ENCODE data around the gene GMEB2. TPM values are rescaled to one million over a fixed set of nuclear protein-coding genes. Genes with fewer than 3 reads are reported as not detected.
"Not testable (repeated sequence)": the region's sequence is repeated elsewhere in the genome, so short reads cannot be mapped to it uniquely, and the experiment has no call there.

GMEB2 gene
- total RNA-seq, 1 donor from 2014 or later, result 3.4 TPM

DNA sequence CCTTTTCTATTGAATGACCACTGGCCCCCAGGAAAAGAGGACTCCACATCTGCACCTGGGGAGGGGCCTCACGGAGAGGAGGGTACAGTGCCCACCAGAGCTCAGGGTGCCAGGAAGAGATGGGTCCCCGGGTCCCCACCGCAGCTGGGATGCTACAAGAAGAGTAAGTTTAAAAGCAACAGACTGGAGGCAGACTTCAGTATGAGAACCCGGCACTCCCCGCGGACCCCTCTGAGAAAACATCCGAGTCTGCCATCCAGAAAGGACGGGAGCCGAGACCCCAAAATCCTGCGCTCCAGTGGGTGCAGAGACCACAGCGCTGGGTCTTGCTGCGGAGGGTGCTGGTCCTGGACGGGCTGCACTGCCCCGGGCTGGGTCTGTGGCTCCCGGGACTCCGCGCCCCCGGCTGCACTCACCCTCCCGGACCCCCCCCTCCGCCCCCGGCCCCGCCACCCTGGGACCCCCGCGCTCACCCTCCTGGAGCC lies 53.2 kb downstream of the GMEB2 start:
- no peak for DNase-seq (ENCODE audit: low spot score)

DNA sequence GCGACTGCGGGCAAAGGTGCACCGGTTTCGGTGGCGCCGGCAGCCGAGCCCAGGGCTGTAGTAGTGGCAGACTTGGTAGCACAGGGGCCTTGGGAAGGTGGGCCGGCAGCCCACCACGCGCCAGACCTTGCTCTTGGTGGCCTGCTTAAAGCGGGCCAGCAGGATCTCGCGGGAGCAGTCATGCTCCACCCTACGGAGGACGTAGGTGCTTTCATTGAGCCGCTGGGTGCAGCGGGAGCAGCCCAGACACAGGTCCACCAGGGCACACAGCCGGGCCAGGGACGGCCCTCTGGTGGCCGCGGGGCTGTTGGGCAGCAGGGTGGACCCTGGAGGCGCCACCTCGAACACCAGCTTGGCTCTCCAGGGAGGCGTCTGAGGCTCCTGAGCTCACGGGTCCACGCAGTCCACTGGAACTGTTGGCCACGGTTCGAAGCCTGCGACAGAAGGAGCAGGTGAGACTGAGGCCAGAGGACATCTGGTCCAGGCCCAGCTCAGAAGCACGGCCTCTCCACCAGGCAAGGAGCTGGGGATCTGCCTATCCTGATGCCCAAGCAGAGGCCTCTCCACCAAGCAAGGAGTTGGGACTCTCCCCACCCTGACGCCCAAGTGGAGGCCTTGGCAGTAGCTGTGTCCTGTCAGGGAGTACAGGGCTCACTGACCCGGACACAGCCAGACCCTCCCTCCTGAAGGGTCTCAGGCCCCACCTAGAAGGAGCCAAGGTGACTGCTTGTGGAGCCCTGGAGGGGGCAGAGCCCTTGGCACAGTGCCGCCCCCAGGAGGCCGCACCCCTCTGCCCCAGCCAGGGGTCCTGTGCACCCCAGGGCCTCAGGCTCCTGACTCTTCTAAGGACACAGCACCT lies 53.9 kb downstream of the GMEB2 start:
- DNase-seq (ENCODE audit: low spot score), result no peak

DNA sequence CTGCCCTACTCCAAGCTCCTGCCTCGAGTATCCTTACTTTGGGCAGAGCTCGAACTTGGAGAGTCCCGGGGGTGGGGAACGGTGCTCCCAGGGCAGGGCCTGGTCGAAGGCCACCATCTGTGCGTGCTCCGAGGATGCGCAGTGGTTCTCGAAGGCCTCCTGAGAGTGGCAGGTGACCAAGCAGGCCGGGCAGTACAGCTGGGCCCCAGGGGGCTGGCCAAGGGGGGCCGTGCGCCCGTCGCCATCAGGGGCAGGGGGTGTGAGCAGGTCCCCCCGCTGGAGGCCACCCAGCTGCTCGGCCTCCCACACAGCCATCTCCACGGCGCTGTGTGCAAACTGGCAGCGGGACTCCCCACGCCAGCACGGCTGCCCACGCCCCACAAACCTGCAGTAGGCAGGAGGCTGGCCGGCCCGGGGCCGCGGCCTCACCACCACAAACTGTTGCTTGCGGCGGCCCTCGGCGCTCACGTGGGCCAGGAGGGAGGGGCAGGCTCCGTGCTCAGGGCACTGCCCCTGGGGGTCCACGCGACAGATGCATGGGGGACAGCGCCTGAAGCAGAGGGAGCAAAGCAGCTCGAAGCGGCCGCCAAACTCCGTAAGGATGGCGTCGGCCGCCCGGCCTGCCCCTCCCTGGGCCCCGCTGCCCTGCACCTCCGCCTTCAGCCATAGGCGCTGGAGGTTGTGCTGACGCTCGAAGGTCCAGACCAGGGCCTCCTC lies 54.7 kb downstream of the GMEB2 start:
- DNase-seq (ENCODE audit: low spot score), result no peak

DNA sequence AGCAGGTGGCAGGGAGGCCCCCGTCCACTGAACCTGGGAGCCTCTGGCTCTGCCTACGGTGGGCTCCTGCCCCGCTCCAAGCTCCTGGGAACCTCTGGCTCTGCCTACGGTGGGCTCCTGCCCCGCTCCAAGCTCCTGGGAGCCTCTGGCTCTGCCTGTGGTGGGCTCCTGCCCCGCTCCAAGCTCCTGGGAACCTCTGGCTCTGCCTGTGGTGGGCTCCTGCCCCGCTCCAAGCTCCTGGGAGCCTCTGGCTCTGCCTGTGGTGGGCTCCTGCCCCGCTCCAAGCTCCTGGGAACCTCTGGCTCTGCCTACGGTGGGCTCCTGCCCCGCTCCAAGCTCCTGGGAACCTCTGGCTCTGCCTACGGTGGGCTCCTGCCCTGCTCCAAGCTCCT lies 55.8 kb downstream of the GMEB2 start:
- not testable (repeated sequence) for DNase-seq (ENCODE audit: low spot score)

DNA sequence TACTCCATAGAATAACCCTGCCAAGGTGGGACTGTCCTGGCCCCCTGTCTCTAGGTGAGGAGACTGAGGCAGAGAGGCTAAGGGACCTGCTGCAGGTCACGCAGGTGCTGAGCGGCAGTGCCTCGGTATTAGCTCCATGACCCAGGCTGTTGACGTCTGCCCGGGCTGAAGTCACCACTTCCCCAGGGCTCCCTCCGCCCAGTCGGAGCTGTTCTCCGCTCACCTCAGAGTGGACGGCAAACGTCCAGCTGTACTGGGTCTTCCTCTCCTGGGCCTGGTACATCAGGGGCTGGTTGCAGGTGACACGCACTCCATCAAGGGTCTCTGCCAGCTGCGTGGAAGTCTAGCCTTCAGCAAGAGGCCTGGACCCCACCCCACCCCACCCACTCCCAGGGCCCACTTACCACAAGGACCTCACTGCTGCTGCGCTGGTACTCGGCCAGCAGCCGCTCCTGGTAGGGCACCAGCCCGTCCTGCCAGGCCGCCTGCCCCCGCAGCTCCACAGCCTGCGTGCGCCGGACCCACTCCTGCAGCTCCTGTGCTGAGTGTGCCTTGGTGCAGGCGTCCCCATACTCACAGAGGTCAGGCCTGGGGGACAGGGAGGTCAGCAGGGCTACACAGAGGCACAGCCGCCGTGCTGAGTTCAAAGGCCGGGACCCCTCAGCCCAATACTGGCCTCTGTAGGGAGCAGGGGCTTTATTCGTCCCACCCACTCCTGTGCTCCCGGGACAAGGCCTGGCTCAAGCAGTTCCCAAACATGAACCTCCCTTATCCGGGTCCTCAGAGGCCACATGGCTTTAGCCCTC lies 56.4 kb downstream of the GMEB2 start:
- DNase-seq (ENCODE audit: low spot score), result no peak

DNA sequence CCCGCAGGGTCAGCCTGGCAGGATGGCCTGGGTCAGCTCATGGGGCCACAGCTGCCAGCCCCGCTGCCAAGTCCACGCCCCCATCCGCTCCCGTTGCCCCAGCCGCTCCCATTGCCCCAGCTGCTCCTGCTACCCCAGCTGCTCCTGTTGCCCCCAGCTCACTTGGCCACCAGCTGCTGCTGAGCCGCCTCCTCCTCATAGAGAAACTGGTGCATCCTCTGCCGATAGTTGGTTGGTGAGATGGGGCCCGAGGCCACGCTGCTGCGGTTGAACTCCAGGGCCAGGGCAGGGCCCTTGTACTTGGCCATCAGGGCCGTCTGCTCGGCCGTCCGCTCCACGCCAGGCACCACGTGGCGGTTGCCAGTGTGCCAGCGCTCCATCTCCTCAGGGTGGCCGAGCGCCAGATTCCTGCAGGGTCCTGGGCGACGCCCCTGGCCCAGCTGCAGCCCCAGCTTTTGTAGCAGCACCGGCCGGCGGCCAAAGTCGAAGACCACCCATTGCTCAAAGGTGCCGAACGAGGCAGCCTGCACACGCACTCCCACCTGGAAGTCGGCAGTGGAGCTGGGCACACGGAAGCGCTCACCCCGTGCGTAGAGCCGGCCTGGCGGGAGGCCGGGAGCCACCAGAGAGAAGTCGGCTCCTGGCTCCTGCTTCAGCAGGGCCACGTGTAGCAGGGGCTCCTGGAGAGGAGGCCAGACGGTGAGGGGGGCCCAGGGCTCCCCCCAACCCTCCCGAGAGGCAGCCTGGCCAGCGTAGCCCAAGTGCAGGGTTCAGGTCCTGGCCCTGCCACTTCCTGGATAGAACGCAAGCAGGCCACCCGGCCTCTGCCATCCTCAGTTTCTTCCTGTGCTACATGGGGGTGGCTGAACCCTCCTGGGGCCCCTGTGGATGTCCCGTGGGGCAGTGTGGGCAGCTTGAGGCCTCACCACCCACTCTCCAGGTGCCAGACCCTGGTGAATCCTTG lies 57.6 kb downstream of the GMEB2 start:
- DNase-seq (ENCODE audit: low spot score), result no peak

DNA sequence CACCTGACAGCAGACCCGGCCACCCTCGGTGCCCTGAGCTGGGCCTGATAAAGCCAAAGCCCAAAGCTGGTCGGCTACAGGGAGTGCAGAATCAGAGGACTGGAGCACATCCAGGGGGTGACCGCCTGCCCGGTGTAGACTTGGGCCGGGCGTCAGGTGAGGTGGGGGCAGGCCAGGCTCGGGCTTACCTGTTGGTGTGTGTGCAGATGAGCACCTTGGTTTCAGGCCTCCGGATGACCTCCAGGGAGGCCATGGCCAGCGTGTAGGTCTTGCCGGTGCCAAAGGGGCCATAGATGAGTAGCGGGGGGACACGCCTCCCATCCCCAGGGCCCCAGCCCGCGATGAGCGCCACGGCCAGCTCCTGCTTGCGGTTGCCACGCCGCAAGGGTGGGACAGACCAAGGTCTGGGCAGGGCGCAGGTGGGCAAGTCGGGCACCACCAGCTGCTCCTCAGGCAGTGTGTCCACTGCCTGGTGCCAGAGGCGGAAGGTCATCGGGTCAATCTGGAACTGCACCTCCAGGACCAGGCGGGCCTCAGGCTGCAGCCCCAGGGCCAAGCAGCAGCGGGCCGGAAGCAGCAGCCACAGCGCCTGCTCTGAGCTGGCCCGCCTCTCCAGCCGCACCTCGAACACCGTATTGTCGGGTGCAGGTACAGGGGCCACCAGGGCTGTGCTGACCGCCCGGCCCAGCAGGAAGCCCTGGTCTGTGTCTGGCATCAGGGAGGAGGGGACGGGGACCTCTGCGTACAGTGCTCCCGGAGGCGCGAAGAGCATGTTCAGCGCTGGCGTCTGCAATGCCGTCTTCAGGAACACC lies 58.5 kb downstream of the GMEB2 start:
- DNase-seq (ENCODE audit: low spot score), result no peak

DNA sequence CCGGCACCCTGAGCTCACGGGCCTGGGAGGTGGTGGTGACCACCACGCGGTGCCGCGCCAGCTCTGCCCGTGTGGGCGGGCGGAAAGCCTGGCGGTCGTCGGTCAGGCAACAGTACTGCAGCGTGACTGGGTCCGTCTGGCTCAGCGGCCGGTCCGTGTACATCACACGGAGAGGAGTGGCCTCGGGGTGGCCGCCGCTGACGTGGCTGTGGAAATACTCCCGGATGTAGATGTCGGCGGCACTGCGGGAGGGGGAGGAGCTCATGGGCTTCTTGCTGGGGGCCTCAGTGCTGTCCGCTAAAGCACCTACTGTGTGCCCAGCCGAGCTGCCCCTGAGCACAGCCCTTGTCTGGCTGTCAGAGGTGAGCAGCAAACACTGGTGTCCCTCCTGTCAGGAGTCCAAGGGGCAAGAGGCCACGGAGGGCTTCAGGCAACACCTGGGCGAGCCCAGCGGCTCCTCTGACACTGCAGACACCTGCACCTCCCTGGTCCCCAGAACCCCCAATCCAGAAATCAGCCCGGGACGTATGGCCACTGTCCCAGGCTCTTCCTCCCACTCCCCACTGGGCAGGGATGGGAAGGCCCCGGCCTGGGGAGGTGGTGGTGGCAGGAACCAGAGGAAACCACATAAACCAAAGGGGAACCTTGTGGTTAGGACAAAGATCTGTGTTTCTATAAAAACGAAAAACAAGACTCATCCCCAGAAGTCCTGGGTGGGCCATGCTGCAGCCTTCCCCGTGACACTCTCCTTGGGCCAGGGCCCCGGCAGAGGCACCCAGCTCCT lies 59.3 kb downstream of the GMEB2 start:
- DNase-seq (ENCODE audit: low spot score), result no peak

DNA sequence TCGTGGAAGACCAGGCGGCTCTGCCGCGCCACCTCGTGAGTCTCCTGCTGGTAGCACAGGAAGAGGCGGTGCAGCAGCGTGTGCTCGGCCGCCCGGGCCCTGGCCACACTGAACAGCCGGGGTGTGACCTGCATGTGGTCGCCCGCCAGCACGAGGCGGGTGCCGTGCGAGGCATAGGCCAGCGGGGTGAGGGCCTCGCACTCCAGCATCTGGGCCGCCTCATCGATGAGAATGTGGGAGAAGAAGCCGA lies 59.8 kb downstream of the GMEB2 start:
- no peak for DNase-seq (ENCODE audit: low spot score)

DNA sequence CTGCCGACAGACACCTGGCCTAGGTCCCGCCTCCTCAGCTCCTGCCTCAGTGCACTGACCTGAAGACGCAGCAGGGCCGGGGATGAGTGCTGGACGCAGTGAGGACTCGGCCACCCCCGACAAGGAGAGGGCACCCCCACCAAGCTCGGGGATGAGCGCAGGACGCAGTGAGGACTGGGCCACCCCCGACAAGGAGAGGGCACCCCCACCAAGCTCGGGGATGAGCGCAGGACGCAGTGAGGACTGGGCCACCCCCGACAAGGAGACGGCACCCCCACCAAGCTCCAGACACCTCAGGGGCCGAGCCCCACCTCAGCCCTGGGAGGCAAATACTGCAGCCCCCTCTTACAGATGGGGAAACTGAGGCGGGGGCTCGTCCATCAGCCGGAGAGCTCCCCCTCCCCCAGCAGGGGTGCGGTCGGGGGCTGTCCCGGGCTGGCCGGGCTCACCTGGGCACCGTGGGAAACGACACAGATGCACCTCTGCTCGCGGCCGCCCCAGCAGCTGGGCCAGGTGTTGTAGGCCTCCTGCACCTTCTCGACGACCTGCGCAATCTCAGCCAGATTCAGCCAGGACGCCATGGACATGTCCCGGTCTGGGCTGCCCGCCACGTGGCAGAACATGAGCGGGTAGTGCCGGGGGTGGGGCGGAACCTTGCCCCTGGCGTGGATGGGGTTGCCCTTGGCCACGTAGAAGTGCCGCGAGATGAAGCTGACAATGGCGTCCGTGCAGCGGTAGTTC lies 60.3 kb downstream of the GMEB2 start:
- DNase-seq (ENCODE audit: low spot score), result no peak

DNA sequence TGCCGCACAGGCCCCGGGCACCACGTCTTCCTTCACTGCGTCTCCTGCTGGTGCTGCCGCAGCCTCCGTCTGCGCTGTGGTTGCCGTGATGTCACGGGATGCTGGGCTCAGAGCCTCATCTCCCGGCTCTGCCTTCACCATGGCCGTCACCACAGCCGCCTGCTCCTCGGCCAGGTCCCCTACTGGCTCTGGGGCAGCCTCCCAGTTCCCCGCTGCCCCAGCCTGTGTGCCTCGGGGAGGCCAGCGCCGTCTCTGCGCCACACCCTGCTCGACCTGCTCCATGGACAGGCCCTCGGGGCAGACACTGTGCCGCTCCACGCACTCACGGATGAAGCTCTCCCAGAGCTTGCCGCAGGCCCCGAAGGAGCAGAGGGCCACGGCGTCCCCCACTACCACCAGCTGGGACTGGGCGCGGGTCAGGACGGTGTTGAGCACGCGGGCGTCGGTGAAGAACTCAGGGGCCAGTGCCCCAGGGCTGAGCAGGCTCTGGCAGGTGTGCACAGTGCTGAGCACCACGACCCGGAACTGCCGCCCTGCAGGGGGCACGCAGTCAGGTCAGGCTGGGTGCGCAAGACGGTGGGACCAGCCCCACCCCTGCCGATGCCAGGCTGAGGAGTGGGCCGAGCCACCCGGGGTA lies 61.1 kb downstream of the GMEB2 start:
- DNase-seq (ENCODE audit: low spot score), result no peak

DNA sequence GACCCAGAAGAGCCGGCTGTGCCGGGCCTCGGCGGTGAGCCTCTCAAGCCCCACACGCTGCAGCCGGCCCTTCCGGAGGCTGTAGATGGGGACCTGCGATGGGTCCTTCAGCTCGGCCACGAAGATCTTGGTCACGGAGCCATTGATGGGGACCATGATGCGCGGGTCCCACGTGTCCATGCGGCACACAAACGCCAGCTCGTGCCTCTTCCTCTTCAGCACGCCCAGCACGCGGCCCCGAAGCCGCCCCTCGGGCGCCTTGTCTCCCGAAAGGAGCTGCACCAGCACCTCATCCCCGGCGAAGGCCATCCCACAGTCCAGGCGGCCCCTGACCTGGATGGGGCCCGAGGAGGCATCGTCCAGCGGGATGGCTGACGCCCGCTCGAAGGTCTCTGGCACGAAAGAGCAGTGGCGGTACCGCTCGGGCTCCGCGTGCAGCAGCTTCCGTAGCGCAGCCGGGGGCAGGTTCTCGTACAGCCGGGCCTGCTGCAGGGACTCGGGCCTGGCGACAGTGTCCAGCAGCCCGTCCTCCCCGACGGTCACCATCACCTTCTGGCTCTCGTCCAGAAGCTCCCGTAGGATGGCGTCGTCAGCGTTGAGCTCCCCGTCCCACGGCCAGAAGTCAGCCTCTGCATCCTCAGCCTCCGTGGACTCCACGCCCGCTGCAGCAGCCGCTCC lies 61.7 kb downstream of the GMEB2 start:
- no peak for DNase-seq (ENCODE audit: low spot score)

DNA sequence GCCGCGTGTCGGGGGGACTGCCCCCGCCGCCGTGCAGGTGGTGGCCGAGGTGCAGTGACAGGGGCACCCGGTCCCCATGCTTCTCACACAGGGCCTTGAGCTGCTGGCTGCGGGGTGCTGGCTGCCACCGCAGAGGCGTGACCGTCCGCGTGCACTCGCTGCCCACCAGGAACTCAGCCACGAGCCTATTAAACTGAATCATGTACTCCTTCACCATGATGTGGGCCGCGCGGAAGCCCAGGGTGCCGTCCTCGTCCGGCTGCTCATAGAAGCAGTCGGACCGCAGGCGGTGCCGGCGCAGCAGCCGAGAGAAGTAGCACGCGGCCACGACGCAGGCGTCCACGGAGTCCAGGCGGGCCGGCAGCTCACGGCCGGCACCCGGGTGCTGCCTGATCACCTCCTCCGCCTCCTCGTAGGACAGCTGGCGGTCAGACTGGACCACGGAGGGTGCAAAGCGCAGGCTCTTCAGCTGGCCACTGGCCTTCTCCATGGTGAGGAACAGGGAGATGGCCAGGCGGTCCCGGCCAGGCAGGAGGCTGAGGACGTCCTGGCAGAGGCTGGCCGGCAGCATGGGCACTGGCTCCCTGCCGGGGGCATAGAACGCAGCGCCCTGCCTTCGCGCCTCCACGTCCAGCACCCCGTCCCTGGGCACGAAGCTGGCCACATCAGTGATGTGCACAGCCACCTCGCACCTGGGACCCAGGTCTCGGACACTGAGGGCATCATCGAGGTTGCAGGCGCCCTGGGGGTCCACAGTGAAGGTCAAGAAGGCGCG lies 62.7 kb downstream of the GMEB2 start:
- no peak for DNase-seq (ENCODE audit: low spot score)

DNA sequence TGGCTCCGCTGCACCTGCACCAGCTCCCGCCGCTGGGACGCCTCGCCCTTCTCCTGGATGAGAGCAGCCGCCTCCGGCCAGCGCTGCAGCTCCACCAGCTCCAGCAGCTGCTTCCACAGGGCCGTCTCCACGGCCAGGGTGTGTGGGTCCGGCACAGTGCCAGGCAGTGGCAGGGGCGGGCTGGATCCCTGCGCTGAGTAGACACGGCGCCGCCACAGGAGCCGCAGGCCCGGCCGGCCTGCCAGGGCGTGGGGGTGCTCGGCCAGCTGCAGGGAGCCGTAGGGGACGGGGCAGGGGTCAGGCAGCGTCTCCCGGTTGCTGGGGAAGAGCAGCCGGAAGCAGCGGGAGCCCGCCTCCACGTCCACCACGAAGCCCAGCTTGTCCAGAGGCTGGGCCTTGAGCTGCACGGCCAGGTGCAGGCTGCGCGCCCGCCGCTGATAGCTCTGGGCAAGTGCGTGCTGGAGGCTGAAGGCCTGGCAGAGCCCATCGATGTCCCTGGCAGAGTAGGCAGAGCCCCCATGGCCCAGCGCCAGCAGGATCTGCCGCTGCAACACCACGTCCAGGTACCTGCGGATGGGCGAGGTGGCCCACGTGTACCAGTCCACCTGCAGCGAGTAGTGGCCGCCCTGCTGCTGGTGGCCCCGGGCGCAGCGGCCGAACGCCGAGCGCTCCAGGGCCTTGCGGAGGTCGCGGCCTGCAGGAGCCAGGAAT lies 63.5 kb downstream of the GMEB2 start:
- no peak for DNase-seq (ENCODE audit: low spot score)

DNA sequence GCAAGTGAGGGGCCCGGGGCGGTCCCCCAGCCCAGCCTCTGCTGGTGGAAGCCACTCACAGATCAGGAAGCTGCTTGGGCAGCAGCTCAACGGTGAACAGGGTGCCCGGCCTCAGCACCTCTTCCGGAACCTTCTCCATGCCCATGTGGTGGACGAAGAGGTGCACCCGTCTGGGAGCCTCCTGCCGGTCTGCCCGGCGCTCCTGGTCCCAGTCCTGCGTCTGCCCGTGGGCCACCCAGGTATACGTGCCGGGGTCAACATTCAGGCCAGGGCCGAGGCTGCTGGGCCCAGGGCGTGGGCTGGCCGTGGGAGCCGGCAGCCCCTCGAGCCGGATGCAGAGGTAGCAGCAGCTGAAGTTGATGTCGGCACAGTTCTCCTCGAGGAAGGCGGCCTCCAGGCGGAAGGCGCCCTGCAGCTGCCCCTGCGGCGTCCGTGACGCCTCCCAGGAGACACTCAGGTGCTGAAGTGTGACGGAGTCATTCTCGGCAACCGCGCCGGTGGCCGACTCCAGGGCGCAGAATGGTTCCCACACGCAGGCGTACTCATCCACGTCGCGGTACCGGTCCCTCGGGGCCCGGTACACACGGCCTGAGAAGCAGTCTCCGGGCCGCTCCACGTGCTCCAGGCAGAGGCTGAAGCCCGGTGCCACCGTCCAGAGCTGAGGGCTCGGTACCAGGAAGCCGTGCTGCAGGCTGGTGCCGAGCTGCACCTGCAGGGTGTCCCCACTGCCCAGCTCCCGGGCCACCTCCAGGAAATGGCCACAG lies 64.3 kb downstream of the GMEB2 start:
- DNase-seq (ENCODE audit: low spot score), result no peak

Measured in umbilical cord (tissue), 2 donors.